RKO (cell line): ENCODE measurements around the gene ADGRD2.

ENCODE experiments used
- DNase-seq: peaks from one replicate; pipeline ENCODE4 v3.0.0-alpha.2; 2016; ENCODE audit warnings: low spot score

ADGRD2 gene

DNA sequence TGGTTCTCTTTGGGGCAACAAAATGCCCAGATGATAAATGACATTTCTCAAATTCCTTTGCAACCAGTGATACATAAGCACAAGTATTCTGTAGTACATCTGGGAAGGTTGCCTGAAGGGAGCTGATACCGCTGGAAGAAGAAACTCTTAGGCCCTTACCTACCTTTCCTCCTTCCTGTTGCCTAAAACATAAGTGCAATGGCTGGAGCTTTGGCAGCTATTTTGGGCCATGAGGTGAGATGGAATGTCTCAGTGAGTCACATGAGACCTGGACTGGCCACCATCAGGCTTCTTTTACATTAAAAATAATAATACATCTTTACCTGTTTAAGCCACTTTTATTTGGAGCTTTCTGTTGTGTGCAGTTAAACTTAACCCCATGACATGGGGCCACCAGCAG lies 11.2 kb upstream of the ADGRD2 start:
- no peak for DNase-seq

DNA sequence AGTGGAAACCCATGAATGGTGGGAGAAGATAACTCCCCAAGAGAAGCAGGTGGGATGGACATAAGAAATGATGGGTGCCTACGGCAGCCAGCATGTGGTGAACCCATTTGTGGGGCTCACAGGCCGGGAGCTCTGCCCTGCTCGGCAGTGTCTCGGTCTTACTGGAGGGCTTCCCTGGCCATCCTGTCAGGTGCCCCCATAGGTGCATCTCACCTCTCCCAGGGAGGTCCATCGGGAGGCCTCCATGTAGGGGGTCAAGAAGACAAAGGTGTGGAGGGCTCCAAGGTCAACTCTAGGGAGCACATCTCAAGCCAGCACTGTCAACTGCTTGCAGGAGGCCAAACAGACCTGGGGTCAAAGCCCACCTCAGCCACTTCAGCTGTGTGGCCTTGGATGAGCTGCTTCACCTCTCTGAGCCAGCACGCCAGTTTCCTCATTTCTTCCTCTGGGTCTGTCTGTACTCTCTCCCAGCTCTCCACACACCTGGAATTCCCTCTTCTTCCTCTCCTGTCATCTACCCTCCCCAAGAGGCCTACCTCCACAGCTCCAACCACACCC lies 10.5 kb upstream of the ADGRD2 start:
- DNase-seq: no peak

DNA sequence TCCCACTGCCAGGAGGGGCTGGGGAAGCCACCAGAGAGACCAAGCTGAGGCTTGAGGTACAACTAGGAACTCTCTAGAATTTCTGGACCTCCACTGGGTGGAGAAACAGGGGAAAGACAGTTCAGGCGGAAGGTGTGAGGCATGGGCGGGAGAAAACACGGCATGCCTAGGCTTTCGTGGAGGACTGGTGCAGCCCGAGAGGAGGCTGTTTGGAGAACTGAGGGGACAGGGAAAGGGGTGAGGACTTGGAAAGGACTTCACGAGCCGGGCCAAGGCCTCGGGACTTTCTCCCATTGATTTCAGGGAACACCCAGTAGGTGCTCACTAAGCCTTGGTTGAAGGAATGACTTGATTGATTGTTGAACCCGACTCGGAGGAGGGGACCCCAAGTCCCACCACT lies 9.5 kb upstream of the ADGRD2 start:
- DNase-seq: no peak

DNA sequence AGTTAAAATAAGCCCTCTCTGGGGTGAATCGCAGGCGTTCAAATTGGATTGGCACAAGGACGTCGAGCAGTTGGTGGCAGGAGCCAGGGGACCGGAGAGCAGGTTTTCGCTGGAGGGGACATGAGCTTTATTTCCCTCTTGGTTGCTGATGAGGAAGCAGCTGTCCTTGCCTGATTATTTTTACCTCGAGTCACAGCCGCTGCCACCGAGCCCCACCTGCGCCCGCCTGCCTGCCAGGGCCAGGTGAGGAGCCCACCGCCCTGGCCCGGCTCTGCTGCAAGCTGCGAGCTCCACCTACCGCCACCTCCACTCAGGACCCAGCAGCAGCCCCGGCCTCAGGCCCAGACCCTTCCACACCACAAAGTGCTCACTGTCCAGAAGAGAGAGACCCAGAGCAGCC lies 9.0 kb upstream of the ADGRD2 start:
- DNase-seq: no peak

DNA sequence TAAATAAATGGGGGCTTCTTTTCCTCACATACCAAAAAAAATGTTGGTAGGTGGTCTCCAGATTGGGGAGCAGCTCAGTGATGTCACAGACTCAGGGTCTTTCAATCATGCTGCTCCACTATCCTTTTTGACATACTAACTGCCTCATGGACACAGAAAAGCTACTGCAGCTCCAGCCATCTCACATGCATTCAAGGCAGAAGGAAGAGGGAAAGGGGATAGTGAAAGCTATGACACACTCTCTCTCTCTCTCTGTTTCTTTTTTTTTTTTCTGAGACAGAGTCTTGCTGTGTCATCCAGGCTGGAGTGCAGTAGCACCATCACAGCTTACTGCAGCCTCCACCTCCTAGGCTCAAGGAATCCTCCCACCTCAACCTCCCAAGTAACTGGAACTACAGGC lies 7.9 kb upstream of the ADGRD2 start:
- no peak for DNase-seq

DNA sequence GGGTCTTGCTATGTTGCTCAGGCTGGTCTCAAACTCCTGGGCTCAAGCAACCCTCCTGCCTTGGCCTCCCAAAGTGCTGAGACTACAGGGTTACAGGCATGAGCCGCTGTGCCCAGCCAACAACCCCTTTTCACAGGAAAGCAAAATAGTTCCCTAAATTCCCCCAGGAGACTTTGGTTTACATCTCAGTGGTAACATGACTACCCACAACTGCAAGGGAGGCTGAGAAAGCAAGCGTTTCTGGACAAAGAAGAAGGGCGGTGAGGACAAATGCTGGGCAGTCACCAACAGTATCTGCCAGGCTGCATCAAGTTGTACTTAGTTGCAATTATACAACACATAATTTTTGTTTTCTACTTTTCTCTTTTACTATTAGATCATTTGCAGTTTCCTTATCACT lies 7.4 kb upstream of the ADGRD2 start:
- DNase-seq: no peak

DNA sequence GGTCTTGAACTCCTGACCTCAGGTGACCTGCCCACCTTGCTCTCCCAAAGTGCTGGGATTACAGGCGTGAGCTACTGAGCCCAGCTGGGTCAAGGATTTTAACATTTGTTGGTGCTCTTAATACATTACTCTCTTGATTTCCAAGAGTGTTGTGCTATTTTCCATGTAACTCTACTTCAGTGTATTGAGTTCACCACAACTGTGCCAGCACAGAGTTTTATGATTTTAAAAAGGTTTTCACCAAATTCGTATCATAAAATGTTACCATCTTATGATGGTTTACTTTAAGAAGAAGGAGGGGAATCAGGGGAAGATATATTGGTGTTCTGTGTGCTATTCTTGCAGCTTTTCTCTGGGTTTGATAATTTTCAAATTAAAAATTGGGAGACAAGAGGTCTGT lies 6.6 kb upstream of the ADGRD2 start:
- no peak for DNase-seq

DNA sequence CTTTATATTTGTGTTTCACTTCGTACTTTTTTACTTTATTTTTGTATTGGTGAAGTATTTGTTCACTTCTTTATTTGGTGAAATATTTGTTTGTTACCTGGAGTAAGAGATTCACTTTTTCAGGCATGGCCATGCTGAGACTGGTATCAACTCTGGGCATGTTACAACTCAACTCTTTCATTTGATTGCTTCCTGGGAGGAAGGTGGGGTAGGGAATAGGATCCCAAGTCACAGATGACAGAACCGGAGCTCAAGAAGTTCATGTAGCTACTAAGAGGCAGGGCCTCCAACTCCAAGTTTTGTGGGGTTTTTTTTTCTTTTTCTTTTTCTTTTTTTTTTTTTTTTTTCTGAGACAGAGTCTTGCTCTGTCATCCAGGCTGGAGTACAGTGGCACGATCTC lies 6.1 kb upstream of the ADGRD2 start:
- no peak for DNase-seq

DNA sequence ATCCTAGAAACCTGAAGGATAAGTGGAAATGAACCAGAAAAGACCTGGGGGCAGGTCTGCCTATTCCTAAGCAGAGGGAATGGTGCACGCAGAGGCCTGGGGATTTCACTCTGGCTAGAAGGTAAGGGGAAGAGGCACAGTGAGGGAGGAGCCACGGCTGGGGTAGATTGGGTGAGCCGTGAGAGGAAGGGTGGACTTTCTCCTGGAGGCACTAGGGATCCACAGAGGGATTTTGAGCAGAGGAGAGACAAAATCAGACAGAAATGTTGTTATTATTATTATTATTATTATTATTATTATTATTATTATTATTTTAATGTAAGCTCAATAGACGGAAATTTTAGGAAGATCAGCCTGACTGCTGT lies 3.0 kb upstream of the ADGRD2 start:
- DNase-seq: no peak

DNA sequence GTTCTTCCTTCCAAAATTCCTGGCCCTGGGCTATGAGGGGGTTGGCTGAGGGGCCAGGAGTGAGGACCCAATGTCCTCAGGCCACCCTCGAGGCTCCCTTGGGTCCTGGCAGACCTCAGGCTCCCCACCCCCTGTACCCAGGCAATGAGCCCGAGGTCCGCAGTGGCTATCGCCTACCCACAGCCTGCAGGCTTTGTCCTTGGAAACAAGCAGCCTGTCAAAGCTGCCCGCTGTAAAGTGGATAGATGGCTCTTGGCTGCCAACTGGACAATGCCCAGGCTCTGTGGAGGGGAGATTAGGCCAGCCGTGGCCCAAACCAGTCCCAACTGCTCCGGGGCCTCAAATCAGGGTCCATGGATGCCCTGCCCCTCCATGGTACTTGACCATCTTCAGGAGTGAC lies 2.2 kb upstream of the ADGRD2 start:
- no peak for DNase-seq

DNA sequence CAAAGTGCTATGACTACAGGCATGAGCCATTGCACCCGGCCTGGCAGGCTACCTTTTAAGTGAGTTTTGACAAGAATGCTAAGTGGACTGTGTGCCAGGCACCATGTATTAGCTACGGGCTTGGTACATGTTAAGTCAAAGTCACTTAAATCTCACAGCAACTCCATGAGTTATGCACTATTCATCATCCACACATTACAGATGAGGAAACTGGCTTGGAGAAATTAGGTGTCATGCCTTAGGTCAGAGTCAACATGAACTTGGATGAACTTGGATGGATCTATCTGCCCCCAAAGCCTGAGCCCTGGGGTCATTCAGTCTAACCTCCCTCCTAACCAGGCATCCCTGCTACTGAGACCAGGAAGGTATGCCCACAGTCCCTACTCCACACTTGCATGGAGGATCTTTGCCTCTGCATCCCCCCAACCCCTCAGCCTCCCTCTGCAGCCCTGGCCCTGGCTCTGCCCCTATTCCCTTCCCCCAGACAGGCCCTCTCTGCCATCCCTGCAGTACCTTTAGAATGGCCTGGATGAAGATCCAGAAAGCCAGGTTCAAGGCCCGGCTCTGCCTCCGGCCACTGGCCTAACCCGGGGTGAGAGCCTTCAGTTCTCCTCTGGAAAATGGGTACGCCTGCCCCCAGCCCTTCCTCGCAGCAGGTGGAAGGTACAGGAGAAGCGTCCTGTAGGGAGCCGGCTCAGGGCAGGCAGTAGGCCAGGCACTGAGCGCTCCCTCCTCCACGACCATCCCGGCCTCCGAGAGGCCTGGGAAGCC lies 685 bp upstream of the ADGRD2 start:
- DNase-seq: peak; percentile 58

DNA sequence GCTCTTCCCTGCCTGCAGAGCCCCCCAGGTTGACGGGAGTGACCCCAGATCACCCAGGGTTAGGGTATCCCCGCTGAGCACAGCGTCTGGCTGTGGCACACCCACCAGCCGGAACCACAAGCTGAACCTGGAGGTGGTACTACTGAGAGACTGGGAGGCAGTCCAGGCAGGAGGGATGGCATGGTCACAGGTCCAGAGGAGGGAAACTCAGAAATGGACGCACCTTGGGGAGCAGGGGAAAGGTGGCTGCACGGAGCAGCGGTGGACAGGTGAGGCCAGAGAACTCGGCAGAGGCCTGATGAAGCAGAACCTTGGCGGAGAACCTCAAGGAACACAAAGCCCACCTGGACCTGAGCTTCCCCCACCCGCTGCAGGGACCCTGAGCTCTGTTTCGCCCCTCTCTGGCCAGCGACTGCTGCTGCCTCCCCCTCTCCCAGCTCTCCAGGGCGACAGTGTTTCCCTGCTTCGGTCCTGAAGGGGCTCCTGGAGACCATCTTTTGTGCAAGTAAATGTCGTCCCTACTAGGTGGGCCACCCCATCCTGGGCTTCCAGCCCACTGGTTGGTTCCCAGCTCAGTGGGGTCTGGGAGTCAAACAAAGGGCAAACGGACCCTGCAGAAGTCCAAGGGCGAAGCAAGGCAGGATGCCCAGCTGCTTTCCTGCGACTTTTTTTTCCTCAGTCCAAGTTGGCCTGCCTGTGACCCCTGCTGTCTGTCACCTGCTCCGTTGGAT lies 845 bp downstream of the ADGRD2 start:
- DNase-seq: no peak

DNA sequence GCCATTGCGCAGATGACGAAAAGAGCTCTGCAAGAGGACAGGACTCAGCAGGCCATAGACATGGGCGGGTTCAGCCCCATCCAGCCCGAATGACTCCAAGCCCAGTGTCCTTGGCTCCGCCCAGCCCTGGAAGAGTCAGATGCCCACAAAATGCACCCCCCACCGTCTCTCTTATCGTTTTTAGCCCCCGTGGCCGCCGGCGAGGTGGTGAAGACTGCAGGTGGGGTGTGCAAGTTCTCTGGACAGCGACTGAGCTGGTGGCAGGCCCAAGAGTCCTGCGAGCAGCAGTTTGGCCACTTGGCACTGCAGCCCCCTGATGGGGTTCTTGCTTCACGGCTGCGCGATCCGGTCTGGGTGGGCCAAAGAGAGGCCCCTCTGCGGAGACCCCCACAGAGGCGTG lies 2.1 kb downstream of the ADGRD2 start:
- DNase-seq: no peak

DNA sequence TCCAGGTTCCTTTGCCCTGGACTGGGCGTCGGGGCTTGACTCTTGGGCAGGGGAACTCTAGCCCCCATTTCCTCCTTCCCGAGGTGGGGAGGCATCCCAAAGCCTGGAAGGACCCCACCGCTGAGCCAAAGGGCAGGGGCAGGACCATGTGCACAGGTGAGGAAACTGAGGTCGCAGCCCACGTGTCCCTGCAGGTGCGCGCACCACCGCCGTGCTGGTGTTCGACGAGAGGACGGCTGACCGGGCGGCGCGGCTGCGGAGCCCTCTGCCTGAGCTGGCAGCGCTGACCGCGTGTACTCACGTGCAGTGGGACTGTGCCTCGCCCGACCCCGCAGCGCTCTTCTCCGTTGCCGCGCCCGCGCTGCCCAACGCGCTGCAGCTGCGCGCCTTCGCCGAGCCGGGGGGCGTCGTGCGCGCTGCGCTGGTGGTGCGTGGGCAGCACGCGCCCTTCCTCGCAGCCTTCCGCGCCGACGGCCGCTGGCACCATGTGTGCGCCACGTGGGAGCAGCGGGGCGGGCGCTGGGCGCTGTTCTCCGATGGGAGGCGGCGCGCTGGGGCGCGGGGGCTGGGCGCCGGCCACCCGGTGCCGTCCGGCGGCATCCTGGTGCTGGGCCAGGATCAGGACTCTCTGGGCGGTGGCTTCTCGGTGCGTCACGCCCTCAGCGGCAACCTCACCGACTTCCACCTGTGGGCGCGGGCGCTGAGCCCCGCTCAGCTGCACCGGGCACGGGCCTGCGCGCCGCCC lies 2.8 kb downstream of the ADGRD2 start:
- DNase-seq: no peak

DNA sequence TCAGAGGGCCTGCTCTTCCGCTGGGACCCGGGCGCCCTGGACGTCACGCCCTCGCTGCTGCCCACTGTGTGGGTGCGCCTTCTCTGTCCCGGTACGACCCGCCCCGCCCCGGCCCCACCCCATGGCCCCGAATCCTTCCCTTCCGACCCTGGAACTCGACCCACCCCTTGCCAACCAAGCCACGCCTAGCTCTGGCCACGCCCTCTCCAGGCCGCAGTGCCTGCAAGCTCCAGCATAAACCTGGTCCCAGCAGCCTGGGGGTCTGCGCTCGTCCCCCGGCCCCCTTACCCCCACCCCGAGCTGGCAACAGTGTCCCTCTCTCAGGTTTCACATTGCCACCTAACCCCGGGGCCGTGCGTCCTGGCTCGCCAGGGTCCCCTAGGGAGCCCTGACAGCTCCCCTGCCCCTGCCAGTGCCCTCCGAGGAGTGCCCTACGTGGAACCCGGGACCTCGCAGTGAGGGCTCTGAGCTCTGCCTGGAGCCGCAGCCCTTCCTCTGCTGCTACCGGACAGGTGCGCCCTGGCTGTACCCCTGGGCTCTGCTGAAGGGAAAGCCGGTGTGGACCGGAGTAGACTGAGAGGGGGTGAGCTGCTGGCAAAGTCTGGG lies 3.4 kb downstream of the ADGRD2 start:
- no peak for DNase-seq

DNA sequence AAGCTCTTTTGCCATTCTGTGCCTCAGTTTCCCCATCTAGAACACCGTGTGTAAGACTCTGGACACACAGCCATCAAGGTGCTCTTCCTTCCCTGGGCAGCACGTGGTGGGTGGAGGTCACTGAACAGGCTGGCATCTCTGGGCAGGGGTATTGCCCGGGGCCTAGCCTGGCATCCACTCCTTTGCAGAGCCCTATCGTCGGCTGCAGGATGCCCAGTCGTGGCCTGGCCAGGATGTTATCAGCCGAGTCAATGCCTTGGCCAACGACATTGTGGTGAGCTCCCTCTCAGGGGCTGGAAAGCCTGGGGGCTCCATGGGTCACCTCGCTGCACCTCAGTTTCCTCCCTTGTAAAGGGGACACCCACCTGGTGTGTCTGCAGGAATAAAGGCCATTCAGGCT lies 4.0 kb downstream of the ADGRD2 start:
- DNase-seq: no peak

DNA sequence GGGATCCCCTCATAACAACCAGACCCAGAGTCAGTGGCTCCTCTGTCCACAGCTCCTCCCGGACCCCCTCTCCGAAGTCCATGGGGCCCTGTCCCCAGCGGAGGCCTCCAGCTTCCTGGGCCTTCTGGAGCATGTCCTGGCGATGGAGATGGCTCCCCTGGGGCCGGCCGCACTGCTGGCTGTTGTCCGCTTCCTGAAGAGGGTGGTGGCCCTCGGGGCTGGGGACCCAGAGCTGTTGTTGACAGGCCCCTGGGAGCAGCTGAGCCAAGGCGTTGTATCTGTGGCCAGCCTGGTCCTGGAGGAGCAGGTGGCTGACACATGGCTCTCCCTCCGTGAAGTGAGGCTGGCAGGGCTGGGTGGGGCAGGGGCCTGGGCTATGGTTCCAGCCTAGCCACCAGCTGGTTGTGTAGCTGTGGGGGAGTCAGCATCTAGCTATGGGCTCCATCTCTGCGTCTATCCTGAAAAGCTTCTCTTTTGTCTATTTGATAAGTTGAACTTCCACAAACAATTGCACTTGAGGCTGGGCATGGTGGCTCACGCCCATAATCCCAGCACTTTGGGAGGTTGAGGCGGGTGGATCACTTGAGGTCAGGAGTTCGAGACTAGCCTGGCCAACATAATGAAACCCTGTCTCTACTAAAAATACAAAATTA lies 4.7 kb downstream of the ADGRD2 start:
- no peak for DNase-seq

DNA sequence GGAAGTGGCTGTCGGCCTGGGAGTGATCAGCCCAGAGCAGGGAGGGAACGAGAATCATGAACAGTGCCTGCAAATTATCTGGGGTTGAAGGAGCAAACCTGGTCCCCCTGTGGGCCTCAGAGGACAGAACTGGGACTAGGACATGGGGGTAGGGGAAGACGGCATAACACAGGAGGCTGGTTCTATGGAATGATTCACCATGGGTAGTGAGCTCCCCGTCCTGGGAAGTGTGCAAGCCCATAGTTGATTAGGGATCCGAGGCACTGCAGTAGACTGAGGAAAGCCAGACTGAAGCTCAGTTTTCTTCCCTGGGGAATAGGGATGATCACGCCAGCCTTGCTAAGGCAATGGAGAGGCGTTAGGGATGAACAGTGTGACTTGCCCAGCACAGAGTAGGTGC lies 5.6 kb downstream of the ADGRD2 start:
- no peak for DNase-seq

DNA sequence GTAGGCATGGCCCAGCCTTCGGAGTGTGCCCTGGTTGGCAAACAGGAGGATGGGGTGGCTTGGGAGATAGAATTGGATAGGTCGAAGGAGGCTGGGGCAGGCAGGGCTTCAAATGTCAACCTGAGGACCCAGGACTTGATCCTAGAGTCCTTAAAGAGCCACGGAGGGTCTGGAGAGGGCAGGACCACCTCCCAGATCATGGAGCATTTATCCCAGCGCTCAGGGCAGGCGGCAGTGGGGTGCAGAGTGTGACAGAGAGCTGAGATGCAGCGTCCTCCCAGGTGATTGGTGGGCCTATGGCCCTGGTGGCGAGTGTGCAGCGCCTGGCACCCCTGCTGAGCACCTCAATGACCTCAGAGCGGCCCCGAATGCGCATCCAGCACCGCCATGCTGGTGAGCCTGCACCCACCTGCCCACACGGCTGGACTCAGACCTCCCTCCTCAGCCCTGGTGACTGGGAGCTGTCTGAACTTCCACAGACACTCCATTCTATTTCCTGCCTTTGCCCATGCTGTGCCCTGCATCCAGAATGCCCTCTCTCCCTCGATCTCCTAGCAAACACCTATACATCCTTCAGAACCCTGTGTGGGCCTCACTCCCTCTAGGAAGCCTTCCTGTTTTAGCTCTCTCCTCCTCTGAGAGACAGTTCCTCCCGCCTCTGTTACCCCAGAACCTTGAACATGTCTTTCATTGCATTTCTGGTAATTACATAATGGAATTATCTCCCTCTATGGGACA lies 6.3 kb downstream of the ADGRD2 start:
- no peak for DNase-seq

DNA sequence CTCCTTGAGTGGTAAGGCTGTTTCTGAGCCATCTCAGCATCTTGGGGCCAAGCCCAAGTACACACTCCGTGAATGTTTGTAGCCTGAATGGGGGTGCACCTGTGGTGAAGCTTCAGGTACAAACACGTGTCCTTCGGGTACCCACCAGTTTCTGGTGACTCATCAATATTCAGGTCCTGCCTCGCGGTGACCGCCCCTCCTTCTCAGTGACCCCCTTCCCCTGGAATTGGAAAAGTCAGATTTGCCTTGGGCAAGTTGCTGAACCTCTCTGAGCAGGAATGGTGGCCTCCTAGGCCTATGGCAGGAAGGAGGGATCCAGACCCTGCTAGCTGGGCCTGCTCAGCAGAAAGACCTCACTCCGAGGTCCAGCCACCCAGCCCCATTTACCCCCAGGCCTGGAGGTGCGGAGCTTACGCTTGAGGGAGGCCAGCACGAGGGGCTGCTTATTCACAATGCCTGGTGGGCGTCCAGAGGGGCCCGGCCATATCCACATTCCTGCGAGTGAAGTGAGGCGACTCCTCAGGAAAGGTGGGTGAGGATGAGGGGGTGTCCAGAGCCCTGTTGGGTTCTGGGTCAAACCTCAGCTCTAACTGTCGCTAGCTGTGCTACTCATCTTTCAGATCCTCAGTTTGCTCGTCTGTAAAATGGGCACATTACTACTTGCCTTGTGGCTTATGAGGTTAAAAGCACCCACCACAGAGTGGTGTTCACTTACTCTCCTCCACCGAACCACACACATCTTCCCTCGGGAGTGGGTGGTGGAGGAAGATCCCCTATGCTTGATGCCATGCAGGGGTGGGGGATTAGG lies 7.0 kb downstream of the ADGRD2 start:
- DNase-seq: no peak
